Measurements from ENCODE around the gene RBM33. TPM values are rescaled to one million over a fixed set of nuclear protein-coding genes. Genes with fewer than 3 reads are reported as not detected.

The RBM33 gene
- total RNA-seq, 1 experiment from 2014 or later: 61.1 TPM

DNA sequence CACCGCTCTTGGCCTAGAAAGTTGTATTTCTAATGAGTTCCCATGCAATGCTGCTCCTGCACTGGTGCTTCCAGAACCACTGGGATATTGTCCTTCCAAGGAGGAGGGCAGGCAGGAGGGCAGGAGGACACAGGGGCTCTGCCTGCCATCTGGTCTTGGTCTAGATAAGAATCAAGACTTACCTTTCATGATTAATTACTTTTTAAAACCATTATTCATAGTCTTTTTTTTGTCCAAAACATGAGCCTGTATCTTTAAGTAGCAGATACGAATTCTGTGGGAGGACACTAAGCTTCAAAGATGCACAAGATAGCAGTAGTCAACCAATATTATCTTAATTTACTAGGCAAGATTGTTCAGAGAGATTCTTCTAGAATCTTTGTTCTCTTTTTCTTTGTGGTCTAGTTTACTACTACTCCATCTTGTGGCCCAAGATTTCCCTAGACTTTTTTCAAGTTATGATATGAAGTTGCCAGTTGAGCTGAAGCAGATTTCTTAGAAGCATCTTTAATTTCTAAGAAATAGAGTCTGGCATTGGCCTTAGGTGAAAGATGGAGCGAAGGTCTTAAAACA lies 57.6 kb downstream of the RBM33 start:
- ATAC-seq: no peak
- Histone ChIP-seq H3K4me1 (ENCODE audit: control insufficient read depth, insufficient read depth, low read length) (no peaks in the 10 kb centered on the region), H3K27me3 (ENCODE audit: control insufficient read depth, insufficient read depth, low read length) (no peaks in the 10 kb centered on the region), H3K27ac (ENCODE audit: low read length) (no peak overlapping the region), H3K9me3 (ENCODE audit: control insufficient read depth, insufficient read depth, low read depth, low read length) (no peaks in the 10 kb centered on the region), H3K36me3 (ENCODE audit: control insufficient read depth, insufficient read depth, low read length) (peaks cover 18% of the 10 kb centered on the region), H3K4me3 (ENCODE audit: low read depth in 2 of 2, low read length in 2 of 2) (no peak overlapping the region)
- TF ChIP-seq POLR2AphosphoS5 (IDR thresholded peaks at IDR 0.05; ENCODE audit: low read depth, low read length): no peak
- no TSS peak for BruUV-seq (replicated peaks)
- in situ Hi-C loops (cut with HindIII; ENCODE audit: low pct_unique_long_range_greater_than_20kb, low sequenced_read_pairs): no loop called here
- intact Hi-C loops (cut with micrococcal nuclease; ENCODE audit: unreplicated experiment): no loop called here
- DNase-seq (ENCODE audit: low read depth, low spot score): no peak
- ChIA-PET CTCF (no interaction called here), POLR2A (no interaction called here)

DNA sequence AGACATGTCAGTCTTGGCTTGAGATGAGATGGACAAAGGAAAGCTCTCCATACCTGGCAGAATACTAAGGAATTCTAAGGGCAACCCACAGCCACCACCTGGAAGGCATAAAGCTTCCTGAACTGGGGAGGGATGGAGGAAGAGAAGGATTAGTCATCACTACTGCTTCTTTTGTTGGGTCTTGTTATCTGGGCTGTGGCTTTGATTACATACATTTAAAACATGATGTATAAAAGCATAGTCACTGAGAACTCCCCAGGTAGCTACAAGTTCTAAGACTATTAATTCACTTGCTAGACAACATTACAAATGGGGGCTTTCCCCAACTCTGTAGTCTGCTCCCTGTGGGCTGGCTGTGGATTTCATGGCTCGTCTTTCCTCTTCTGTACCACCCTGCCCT lies 58.2 kb downstream of the RBM33 start:
- DNase-seq (ENCODE audit: low read depth, low spot score) (no peak), ATAC-seq (no peak)
- no peaks in the 10 kb centered on the region for H3K9me3 ChIP-seq (ENCODE audit: control insufficient read depth, insufficient read depth, low read depth, low read length)
- H3K4me1 ChIP-seq (ENCODE audit: control insufficient read depth, insufficient read depth, low read length): no peaks in the 10 kb centered on the region
- no peaks in the 10 kb centered on the region for H3K27me3 ChIP-seq (ENCODE audit: control insufficient read depth, insufficient read depth, low read length)
- no TSS peak for BruUV-seq (replicated peaks)
- peaks cover 18% of the 10 kb centered on the region for H3K36me3 ChIP-seq (ENCODE audit: control insufficient read depth, insufficient read depth, low read length)
- intact Hi-C loops (cut with micrococcal nuclease; ENCODE audit: unreplicated experiment): no loop called here
- in situ Hi-C loops (cut with HindIII; ENCODE audit: low pct_unique_long_range_greater_than_20kb, low sequenced_read_pairs): no loop called here
- TF ChIP-seq, protein P1, sequence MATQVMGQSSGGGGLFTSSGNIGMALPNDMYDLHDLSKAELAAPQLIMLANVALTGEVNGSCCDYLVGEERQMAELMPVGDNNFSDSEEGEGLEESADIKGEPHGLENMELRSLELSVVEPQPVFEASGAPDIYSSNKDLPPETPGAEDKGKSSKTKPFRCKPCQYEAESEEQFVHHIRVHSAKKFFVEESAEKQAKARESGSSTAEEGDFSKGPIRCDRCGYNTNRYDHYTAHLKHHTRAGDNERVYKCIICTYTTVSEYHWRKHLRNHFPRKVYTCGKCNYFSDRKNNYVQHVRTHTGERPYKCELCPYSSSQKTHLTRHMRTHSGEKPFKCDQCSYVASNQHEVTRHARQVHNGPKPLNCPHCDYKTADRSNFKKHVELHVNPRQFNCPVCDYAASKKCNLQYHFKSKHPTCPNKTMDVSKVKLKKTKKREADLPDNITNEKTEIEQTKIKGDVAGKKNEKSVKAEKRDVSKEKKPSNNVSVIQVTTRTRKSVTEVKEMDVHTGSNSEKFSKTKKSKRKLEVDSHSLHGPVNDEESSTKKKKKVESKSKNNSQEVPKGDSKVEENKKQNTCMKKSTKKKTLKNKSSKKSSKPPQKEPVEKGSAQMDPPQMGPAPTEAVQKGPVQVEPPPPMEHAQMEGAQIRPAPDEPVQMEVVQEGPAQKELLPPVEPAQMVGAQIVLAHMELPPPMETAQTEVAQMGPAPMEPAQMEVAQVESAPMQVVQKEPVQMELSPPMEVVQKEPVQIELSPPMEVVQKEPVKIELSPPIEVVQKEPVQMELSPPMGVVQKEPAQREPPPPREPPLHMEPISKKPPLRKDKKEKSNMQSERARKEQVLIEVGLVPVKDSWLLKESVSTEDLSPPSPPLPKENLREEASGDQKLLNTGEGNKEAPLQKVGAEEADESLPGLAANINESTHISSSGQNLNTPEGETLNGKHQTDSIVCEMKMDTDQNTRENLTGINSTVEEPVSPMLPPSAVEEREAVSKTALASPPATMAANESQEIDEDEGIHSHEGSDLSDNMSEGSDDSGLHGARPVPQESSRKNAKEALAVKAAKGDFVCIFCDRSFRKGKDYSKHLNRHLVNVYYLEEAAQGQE (IDR thresholded peaks at IDR 0.05; ENCODE audit: insufficient read depth in 1 of 2, low read depth in 2 of 2, low read length in 1 of 2): no peak
- no peak for TF ChIP-seq CTCF (IDR thresholded peaks at IDR 0.05)
- TF ChIP-seq POLR2AphosphoS5 (IDR thresholded peaks at IDR 0.05; ENCODE audit: low read depth, low read length): no peak
- TF ChIP-seq TCF7L2 (IDR thresholded peaks at IDR 0.05; ENCODE audit: low read depth, low read length): no peak
- no peak for TF ChIP-seq SIN3A (IDR thresholded peaks at IDR 0.05; ENCODE audit: borderline replicate concordance, insufficient read depth, low read depth, low read length)
- ChIA-PET POLR2A (no interaction called here), CTCF (interaction anchor here (0.6 kb wide), 1 partner anchor 30 kb away, joined by 9 read pairs; no protein-coding TSS in a partner anchor)
- H3K27ac ChIP-seq (ENCODE audit: low read length): no peak overlapping the region
- H3K4me3 ChIP-seq (ENCODE audit: low read depth in 2 of 2, low read length in 2 of 2): no peak overlapping the region

DNA sequence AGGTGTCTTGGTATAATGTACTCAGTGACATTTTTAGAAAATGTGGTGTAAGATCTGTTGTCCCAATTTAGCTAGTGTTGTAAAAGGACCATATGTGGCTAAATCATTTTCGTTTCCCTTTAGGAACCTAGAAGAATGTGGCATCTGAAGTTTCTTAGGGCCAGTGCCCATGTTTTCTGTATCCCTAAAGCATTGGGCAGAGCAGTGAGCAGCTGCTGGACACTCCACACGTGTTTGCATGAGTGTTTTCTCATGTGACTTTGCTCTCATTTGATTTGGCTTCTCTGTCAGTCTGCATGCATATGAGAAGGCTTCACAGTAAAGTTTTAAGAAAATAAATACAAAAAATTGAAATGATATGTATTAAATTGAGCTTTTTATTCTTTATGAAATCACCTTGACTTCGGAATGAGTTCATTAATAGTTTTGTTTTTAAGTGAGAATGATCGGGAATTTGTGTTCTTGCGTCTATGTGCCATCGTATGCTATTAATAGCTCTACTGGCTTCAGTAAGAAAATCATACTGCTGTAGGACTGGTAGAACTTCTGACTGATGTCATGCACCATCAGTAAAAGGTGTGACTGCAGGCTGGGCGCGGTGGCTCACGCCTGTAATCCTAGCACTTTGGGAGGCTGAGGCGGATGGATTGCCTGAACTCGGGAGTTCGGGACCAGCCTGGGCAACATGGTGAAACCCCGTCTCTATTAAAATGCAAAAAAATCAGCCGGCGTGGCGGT lies 61.3 kb downstream of the RBM33 start:
- CTCF ChIA-PET: no interaction called here
- no TSS peak for BruUV-seq (replicated peaks)
- in situ Hi-C loops (cut with HindIII; ENCODE audit: low pct_unique_long_range_greater_than_20kb, low sequenced_read_pairs): no loop called here
- Histone ChIP-seq H3K27ac (ENCODE audit: low read length) (no peak overlapping the region), H3K4me3 (ENCODE audit: low read depth in 2 of 2, low read length in 2 of 2) (no peak overlapping the region), H3K36me3 (ENCODE audit: control insufficient read depth, insufficient read depth, low read length) (peaks cover 22% of the 10 kb centered on the region), H3K27me3 (ENCODE audit: control insufficient read depth, insufficient read depth, low read length) (no peaks in the 10 kb centered on the region), H3K9me3 (ENCODE audit: control insufficient read depth, insufficient read depth, low read depth, low read length) (no peaks in the 10 kb centered on the region), H3K4me1 (ENCODE audit: control insufficient read depth, insufficient read depth, low read length) (no peaks in the 10 kb centered on the region)
- POLR2A ChIA-PET: no interaction called here
- DNase-seq (ENCODE audit: low read depth, low spot score) (no peak), ATAC-seq (no peak)
- no peak for TF ChIP-seq POLR2AphosphoS5 (IDR thresholded peaks at IDR 0.05; ENCODE audit: low read depth, low read length)
- TF ChIP-seq, protein P1 (IDR thresholded peaks at IDR 0.05; ENCODE audit: insufficient read depth in 1 of 2, low read depth in 2 of 2, low read length in 1 of 2): no peak
- TF ChIP-seq CTCF (IDR thresholded peaks at IDR 0.05): no peak
- TF ChIP-seq SIN3A (IDR thresholded peaks at IDR 0.05; ENCODE audit: borderline replicate concordance, insufficient read depth, low read depth, low read length): no peak
- intact Hi-C loops (cut with micrococcal nuclease; ENCODE audit: unreplicated experiment): no loop called here
